Neural cell (in vitro differentiated cells): ENCODE data around the gene TMEM143. TPM values are rescaled to one million over a fixed set of nuclear protein-coding genes. Genes with fewer than 3 reads are reported as not detected.
"Not testable (repeated sequence)": the region's sequence is repeated elsewhere in the genome, so short reads cannot be mapped to it uniquely, and the experiment has no call there.

Source experiments
- H2AFZ ChIP-seq: fragments of 200-600, 300-800 bp; sonication (generic), shearing (Covaris generic); 2 replicates; pipeline ENCODE4 v1.6.0; 2014; ENCODE audit warnings: low read depth, mild to moderate bottlenecking, antibody characterized with exemption, low read length, moderate library complexity
- H3F3A ChIP-seq: fragments of 200-600 bp; shearing (Covaris generic); 2 replicates; pipeline ENCODE4 v1.6.1; 2016; ENCODE audit warnings: mild to moderate bottlenecking, moderate library complexity, mixed read lengths, antibody characterized with exemption, low read length; ENCODE audit not compliant: insufficient read depth, poor library complexity, severe bottlenecking
- H3K27ac ChIP-seq: fragments of 200-600, 300-800 bp; sonication (generic), shearing (Covaris generic); 2 replicates; pipeline ENCODE4 v1.5.1; 2014; ENCODE audit warnings: mild to moderate bottlenecking, low read length, moderate library complexity
- H3K27me3 ChIP-seq: fragments of 300-800, 200-600 bp; sonication (generic), shearing (Covaris generic); 2 replicates; pipeline ENCODE4 v1.6.0; 2014; ENCODE audit warnings: mild to moderate bottlenecking, low read depth, low read length, moderate library complexity; ENCODE audit not compliant: insufficient read depth
- H3K36me3 ChIP-seq: fragments of 300-800, 200-600 bp; sonication (generic), shearing (Covaris generic); 2 replicates; pipeline ENCODE4 v1.5.1; 2014; ENCODE audit warnings: mild to moderate bottlenecking, antibody characterized with exemption, low read length, moderate library complexity; ENCODE audit not compliant: insufficient read depth
- H3K4me2 ChIP-seq: fragments of 300-800, 200-600 bp; sonication (generic), shearing (Covaris generic); 2 replicates; pipeline ENCODE4 v1.6.0; 2014; ENCODE audit warnings: mild to moderate bottlenecking, low read length
- H3K4me3 ChIP-seq: fragments of 300-800, 200-600 bp; sonication (generic), shearing (Covaris generic); 2 replicates; pipeline ENCODE4 v1.5.1; 2014; ENCODE audit warnings: mild to moderate bottlenecking, low read length, moderate library complexity
- H3K79me2 ChIP-seq: fragments of 200-600 bp; shearing (Covaris generic); replicated peaks from 2 replicates; pipeline ENCODE4 v1.6.0; 2014; ENCODE audit warnings: mild to moderate bottlenecking, low read length, moderate library complexity; ENCODE audit not compliant: insufficient read depth
- H3K9ac ChIP-seq: fragments of 300-800, 200-600 bp; sonication (generic), shearing (Covaris generic); 2 replicates; pipeline ENCODE4 v1.6.1; 2016; ENCODE audit warnings: mild to moderate bottlenecking, low read length, mixed read lengths
- H3K9me2 ChIP-seq: fragments of 200-600 bp; shearing (Covaris generic); 2 replicates; pipeline ENCODE4 v1.6.1; 2016; ENCODE audit warnings: mild to moderate bottlenecking, low read length, mixed read lengths; ENCODE audit not compliant: insufficient read depth
- H3K9me3 ChIP-seq: fragments of 200-600, 300-800 bp; sonication (generic), shearing (Covaris generic); 2 replicates; pipeline ENCODE4 v1.6.1; 2016; ENCODE audit warnings: mild to moderate bottlenecking, mixed run types, low read length, moderate library complexity, mixed read lengths
- H4K20me1 ChIP-seq: fragments of 200-600 bp; shearing (Covaris generic); 2 replicates; pipeline ENCODE4 v1.6.1; 2016; ENCODE audit warnings: mild to moderate bottlenecking, mixed run types; ENCODE audit not compliant: insufficient read depth
- CTCF ChIP-seq: fragments of 450-650 bp; IDR thresholded peaks from 2 replicates; pipeline ENCODE4 v1.5.1; 2014; ENCODE audit warnings: antibody characterized with exemption, mild to moderate bottlenecking, moderate library complexity; ENCODE audit not compliant: poor library complexity, severe bottlenecking
- EP300 ChIP-seq: fragments of 450-650 bp; conservative IDR thresholded peaks from 2 replicates; pipeline ENCODE4 v1.6.1; 2014; ENCODE audit warnings: antibody characterized with exemption, mild to moderate bottlenecking, moderate library complexity; ENCODE audit not compliant: poor library complexity, severe bottlenecking
- EZH2 ChIP-seq: fragments of 200-600, 300-800 bp; shearing (Covaris generic), sonication (generic); IDR thresholded peaks from 2 replicates; pipeline ENCODE4 v1.6.1; 2014; ENCODE audit warnings: antibody characterized with exemption, low read length, borderline replicate concordance, mild to moderate bottlenecking; ENCODE audit not compliant: insufficient read depth, poor library complexity, severe bottlenecking
- MXI1 ChIP-seq: fragments of 450-650 bp; conservative IDR thresholded peaks from 2 replicates; pipeline ENCODE4 v1.6.1; 2014; ENCODE audit warnings: antibody characterized with exemption, mild to moderate bottlenecking; ENCODE audit not compliant: poor library complexity, severe bottlenecking
- POLR2AphosphoS5 ChIP-seq: IDR thresholded peaks from 2 replicates; pipeline ENCODE4 v1.6.1; 2012
- RAD21 ChIP-seq: fragments of 450-650 bp; conservative IDR thresholded peaks from 2 replicates; pipeline ENCODE4 v1.6.1; 2014; ENCODE audit warnings: antibody characterized with exemption, mild to moderate bottlenecking, moderate library complexity
- REST ChIP-seq: IDR thresholded peaks from 2 replicates; pipeline ENCODE4 v1.6.1; 2012; ENCODE audit warnings: borderline replicate concordance
- SMC3 ChIP-seq: fragments of 450-650 bp; conservative IDR thresholded peaks from 2 replicates; pipeline ENCODE4 v1.6.1; 2014; ENCODE audit warnings: antibody characterized with exemption, mild to moderate bottlenecking, moderate library complexity; ENCODE audit not compliant: poor library complexity
- TAF1 ChIP-seq: IDR thresholded peaks from 2 replicates; pipeline ENCODE4 v1.6.1; 2012; ENCODE audit warnings: low read depth
- polyA plus RNA-seq: library from polyadenylated mRNA; depleted of rRNA; stranded (reverse); fragments of >200 nt; gene quantifications from 2 replicates; pipeline ENCODE4 v1.2.3, GENCODE V29; 2014

The TMEM143 gene
- polyA plus RNA-seq, 1 donor from 2014 or later = 4.2 TPM

- TF ChIP-seq EZH2 (no peak), RAD21 (no peak), EP300 (no peak), MXI1 (no peak), SMC3 (no peak), REST (no peak), POLR2AphosphoS5 (no peak), CTCF (no peak), TAF1 (no peak)
- Histone ChIP-seq H2AFZ (no peak overlapping the region), H3K9me3 (no peaks in the 10 kb centered on the region), H3K27me3 (peaks cover 5% of the 10 kb centered on the region), H3K27ac (no peak overlapping the region), H4K20me1 (no peaks in the 10 kb centered on the region), H3K4me2 (no peak overlapping the region), H3K9ac (no peak overlapping the region), H3K79me2 (no peaks in the 10 kb centered on the region), H3K9me2 (no peaks in the 10 kb centered on the region), H3K36me3 (no peaks in the 10 kb centered on the region), H3K4me3 (no peak overlapping the region), H3F3A (no peaks in the 10 kb centered on the region)
Observed at GRCh38 chr19:48292798-48293197, 70.9 kb downstream of the TMEM143 start.

- H3K27me3 ChIP-seq, H3K9me2 ChIP-seq, H3K9ac ChIP-seq, H2AFZ ChIP-seq, H3K9me3 ChIP-seq, H3K27ac ChIP-seq, H3K79me2 ChIP-seq, H4K20me1 ChIP-seq, H3K4me2 ChIP-seq, H3K36me3 ChIP-seq, H3F3A ChIP-seq: not testable (repeated sequence)
- peak overlapping the region; percentile 65 for H3K4me3 ChIP-seq
Observed at GRCh38 chr19:48291489-48291815, 72.3 kb downstream of the TMEM143 start.

- Histone ChIP-seq H3K9me2 (no peaks in the 10 kb centered on the region), H3F3A (no peaks in the 10 kb centered on the region), H3K4me3 (peak overlapping the region; percentile 65), H3K36me3 (no peaks in the 10 kb centered on the region), H3K4me2 (peak overlapping the region; percentile 39), H4K20me1 (no peaks in the 10 kb centered on the region), H3K27ac (no peak overlapping the region), H3K9ac (peak overlapping the region; percentile 38), H3K27me3 (peaks cover 5% of the 10 kb centered on the region), H3K9me3 (no peaks in the 10 kb centered on the region), H3K79me2 (no peaks in the 10 kb centered on the region), H2AFZ (peak overlapping the region; percentile 45)
- TF ChIP-seq SMC3 = peak; percentile 89
- TF ChIP-seq RAD21 = peak; percentile 81
- no peak for TF ChIP-seq EP300
- TF ChIP-seq MXI1 = peak; percentile 14
- TF ChIP-seq CTCF = peak; percentile 96
- TF ChIP-seq POLR2AphosphoS5 = no peak
- peak; percentile 30 for TF ChIP-seq REST
Observed at GRCh38 chr19:48290771-48291488, 72.8 kb downstream of the TMEM143 start.
